ENCODE results near the gene CD19. TPM values are rescaled to one million over a fixed set of nuclear protein-coding genes. Genes with fewer than 3 reads are reported as not detected.

CD19 gene
- total RNA-seq, 1 experiment from 2014 or later, result not detected

- TF ChIP-seq CTCF (IDR thresholded peaks at IDR 0.05; ENCODE audit: unreplicated experiment), result no peak
- ChIA-PET POLR2A (no interaction called here), CTCF (interaction anchor here (1.6 kb wide), 1 partner anchor 8 kb away, joined by 10 read pairs; no protein-coding TSS in a partner anchor)
- H3K4me3 Mint-ChIP-seq (ENCODE audit: unreplicated experiment), result no peak overlapping the region
- H3K9me3 Mint-ChIP-seq (ENCODE audit: unreplicated experiment), result peaks cover 11% of the 10 kb centered on the region
- H3K36me3 Mint-ChIP-seq (ENCODE audit: insufficient read depth, unreplicated experiment), result peaks cover 13% of the 10 kb centered on the region
- no TSS peak for BruUV-seq (replicated peaks)
- no peak overlapping the region for H3K27ac Mint-ChIP-seq (ENCODE audit: low read depth, unreplicated experiment)
- no peaks in the 10 kb centered on the region for H3K27me3 Mint-ChIP-seq (ENCODE audit: insufficient read depth, unreplicated experiment)
- no peaks in the 10 kb centered on the region for H3K4me1 Mint-ChIP-seq (ENCODE audit: insufficient read depth, unreplicated experiment)
- no peak for DNase-seq (ENCODE audit: unreplicated experiment)
- intact Hi-C loops (cut with micrococcal nuclease), result no loop called here
These were observed 54.3 kb downstream of the CD19 start for GRCh38 chr16:28986046-28986445.

GRCh38 chr16:28986492-28986891, 54.7 kb downstream of the CD19 start:
- intact Hi-C loops (cut with micrococcal nuclease), result no loop called here
- no peak for TF ChIP-seq CTCF (IDR thresholded peaks at IDR 0.05; ENCODE audit: unreplicated experiment)
- POLR2A ChIA-PET, result no interaction called here
- Mint-ChIP-seq H3K4me1 (ENCODE audit: insufficient read depth, unreplicated experiment) (no peaks in the 10 kb centered on the region), H3K27me3 (ENCODE audit: insufficient read depth, unreplicated experiment) (no peaks in the 10 kb centered on the region), H3K4me3 (ENCODE audit: unreplicated experiment) (no peak overlapping the region), H3K36me3 (ENCODE audit: insufficient read depth, unreplicated experiment) (peaks cover 13% of the 10 kb centered on the region), H3K9me3 (ENCODE audit: unreplicated experiment) (peaks cover 11% of the 10 kb centered on the region), H3K27ac (ENCODE audit: low read depth, unreplicated experiment) (no peak overlapping the region)
- CTCF ChIA-PET, result interaction anchor here (1.6 kb wide), 1 partner anchor 9 kb away, joined by 10 read pairs; no protein-coding TSS in a partner anchor
- no TSS peak for BruUV-seq (replicated peaks)
- no peak for DNase-seq (ENCODE audit: unreplicated experiment)

- H3K36me3 Mint-ChIP-seq (ENCODE audit: insufficient read depth, unreplicated experiment), result peaks cover 13% of the 10 kb centered on the region
- intact Hi-C loops (cut with micrococcal nuclease), result no loop called here
These were observed 55.5 kb downstream of the CD19 start for GRCh38 chr16:28987170-28987853.

More at GRCh38 chr16:28987170-28987853, 55.5 kb downstream of the CD19 start:
- H3K27ac Mint-ChIP-seq (ENCODE audit: low read depth, unreplicated experiment), result no peak overlapping the region
- CTCF ChIA-PET, result interaction anchor here (1.6 to 3.1 kb wide), 2 partner anchors 9 to 10 kb away, joined by 10 to 20 read pairs; no protein-coding TSS in a partner anchor
- no peak overlapping the region for H3K4me3 Mint-ChIP-seq (ENCODE audit: unreplicated experiment)
- no peaks in the 10 kb centered on the region for H3K4me1 Mint-ChIP-seq (ENCODE audit: insufficient read depth, unreplicated experiment)
- BruUV-seq (replicated peaks), result TSS peak; percentile 24
- no peaks in the 10 kb centered on the region for H3K27me3 Mint-ChIP-seq (ENCODE audit: insufficient read depth, unreplicated experiment)
- no peak for DNase-seq (ENCODE audit: unreplicated experiment)
- H3K9me3 Mint-ChIP-seq (ENCODE audit: unreplicated experiment), result peaks cover 11% of the 10 kb centered on the region
- TF ChIP-seq CTCF (IDR thresholded peaks at IDR 0.05; ENCODE audit: unreplicated experiment), result no peak
- POLR2A ChIA-PET, result interaction anchor here (0.6 to 1.7 kb wide), 2 partner anchors 14 to 20 kb away, joined by 3 to 4 read pairs; no protein-coding TSS in a partner anchor

Other genes with a start within 250 kb of the CD19 start
- gene EIF3C, start 220.5 kb upstream of the CD19 start, total RNA-seq (2022), result 968 and 1,390 TPM in 2 replicates
- 2.1 TPM in 2 replicates for gene NPIPB9, start 180.2 kb upstream of the CD19 start, total RNA-seq (2022)
- 245 and 251 TPM in 2 replicates for gene ATXN2L, start 109.0 kb upstream of the CD19 start, total RNA-seq (2022)
- 184 and 198 TPM in 2 replicates for gene TUFM, start 85.6 kb upstream of the CD19 start, total RNA-seq (2022)
- 27.3 and 31.5 TPM in 2 replicates for gene SH2B1, start 68.1 kb upstream of the CD19 start, total RNA-seq (2022)
- gene ATP2A1, start 53.5 kb upstream of the CD19 start, total RNA-seq (2022), result 0.23 and 1.7 TPM in 2 replicates
- gene RABEP2, start 6.7 kb upstream of the CD19 start, total RNA-seq (2022), result 10.7 and 17.8 TPM in 2 replicates
- 39.5 and 41.3 TPM in 2 replicates for gene NFATC2IP, start 19.0 kb downstream of the CD19 start, total RNA-seq (2022)
- 25.2 and 36.8 TPM in 2 replicates for gene SPNS1, start 42.8 kb downstream of the CD19 start, total RNA-seq (2022)
- 4.4 and 4.8 TPM in 2 replicates for gene LAT, start 53.1 kb downstream of the CD19 start, total RNA-seq (2022)

Measured in MCF 10A (cell line).